ENCODE results near the gene NBR1. TPM values are rescaled to one million over a fixed set of nuclear protein-coding genes. Genes with fewer than 3 reads are reported as not detected.

NBR1 gene
- polyA plus RNA-seq (2013, experiment 1 of 2): 33.5 TPM
- polyA plus RNA-seq (2013, experiment 2 of 2): 33.0 TPM

GRCh38 chr17:43170766-43171585 is at the start of gene NBR1:
TSS of gene NBR1 (plus strand) at chr17:43171214. CDS start at chr17:43175800, 4,586 bp downstream.
- DNase-seq: peak; percentile 99
- peak within 1 kb of the TSS; percentile 80 for H4K91ac ChIP-seq (ENCODE audit: low read length)
- H3K4me3 ChIP-seq (ENCODE audit: insufficient read depth in 1 of 2, low read depth in 1 of 2, low read length in 2 of 2): peak within 1 kb of the TSS; percentile 88 to 92
- H3K4me2 ChIP-seq (ENCODE audit: low read length, poor library complexity, severe bottlenecking): peak within 1 kb of the TSS; percentile 98
- H4K8ac ChIP-seq (ENCODE audit: low read length): peak within 1 kb of the TSS; percentile 83
- peak within 1 kb of the TSS; percentile 96 for H3K27ac ChIP-seq (ENCODE audit: low read length, poor library complexity, severe bottlenecking)
- WGBS: under 1% methylated on average over 38 of the region's 41 CpGs
- H2BK12ac ChIP-seq (ENCODE audit: low read length in 2 of 2): peak within 1 kb of the TSS; percentile 50 to 72
- peak within 1 kb of the TSS; percentile 61 for H2BK120ac ChIP-seq (ENCODE audit: low read depth, low read length)
- H2AK5ac ChIP-seq (ENCODE audit: low read length, severe bottlenecking): peak within 1 kb of the TSS; percentile 90
- peaks cover 11% of the 10 kb centered on the region for H3K4me1 ChIP-seq (ENCODE audit: control insufficient read depth, insufficient read depth, low read depth, low read length)
- H3K18ac ChIP-seq (ENCODE audit: low read depth in 1 of 2, low read length in 2 of 2): peak within 1 kb of the TSS; percentile 76 to 92
- peak within 1 kb of the TSS; percentile 99 for H3K9ac ChIP-seq (ENCODE audit: low read length)
- no peak within 1 kb of the TSS for H3K23ac ChIP-seq (ENCODE audit: low read length in 2 of 2)
- peak within 1 kb of the TSS; percentile 60 for H2BK15ac ChIP-seq (ENCODE audit: low read depth, poor library complexity, severe bottlenecking)
- H3K14ac ChIP-seq (ENCODE audit: low read length in 2 of 2): no peak within 1 kb of the TSS
- peak within 1 kb of the TSS; percentile 89 to 99 for H3K4ac ChIP-seq (ENCODE audit: low read depth in 1 of 2, low read length in 2 of 2)
- H2BK5ac ChIP-seq (ENCODE audit: low read depth, low read length, poor library complexity, severe bottlenecking): peak within 1 kb of the TSS; percentile 61
- peak within 1 kb of the TSS; percentile 97 for H2AFZ ChIP-seq (ENCODE audit: low read depth, low read length)
- H3K36me3 ChIP-seq (ENCODE audit: control insufficient read depth in 1 of 2, insufficient read depth in 2 of 2, low read depth in 1 of 2, low read length in 2 of 2): peaks cover 4 to 12% of the 10 kb centered on the region in 2 experiments
- H3K9me3 ChIP-seq (ENCODE audit: control insufficient read depth, low read length): no peaks in the 10 kb centered on the region
- H3K79me1 ChIP-seq (replicated peaks; ENCODE audit: low read length, poor library complexity, severe bottlenecking): peaks cover 11% of the 10 kb centered on the region
- no peaks in the 10 kb centered on the region for H3K27me3 ChIP-seq (ENCODE audit: control insufficient read depth in 1 of 2, insufficient read depth in 1 of 2, low read length in 2 of 2)

DNA sequence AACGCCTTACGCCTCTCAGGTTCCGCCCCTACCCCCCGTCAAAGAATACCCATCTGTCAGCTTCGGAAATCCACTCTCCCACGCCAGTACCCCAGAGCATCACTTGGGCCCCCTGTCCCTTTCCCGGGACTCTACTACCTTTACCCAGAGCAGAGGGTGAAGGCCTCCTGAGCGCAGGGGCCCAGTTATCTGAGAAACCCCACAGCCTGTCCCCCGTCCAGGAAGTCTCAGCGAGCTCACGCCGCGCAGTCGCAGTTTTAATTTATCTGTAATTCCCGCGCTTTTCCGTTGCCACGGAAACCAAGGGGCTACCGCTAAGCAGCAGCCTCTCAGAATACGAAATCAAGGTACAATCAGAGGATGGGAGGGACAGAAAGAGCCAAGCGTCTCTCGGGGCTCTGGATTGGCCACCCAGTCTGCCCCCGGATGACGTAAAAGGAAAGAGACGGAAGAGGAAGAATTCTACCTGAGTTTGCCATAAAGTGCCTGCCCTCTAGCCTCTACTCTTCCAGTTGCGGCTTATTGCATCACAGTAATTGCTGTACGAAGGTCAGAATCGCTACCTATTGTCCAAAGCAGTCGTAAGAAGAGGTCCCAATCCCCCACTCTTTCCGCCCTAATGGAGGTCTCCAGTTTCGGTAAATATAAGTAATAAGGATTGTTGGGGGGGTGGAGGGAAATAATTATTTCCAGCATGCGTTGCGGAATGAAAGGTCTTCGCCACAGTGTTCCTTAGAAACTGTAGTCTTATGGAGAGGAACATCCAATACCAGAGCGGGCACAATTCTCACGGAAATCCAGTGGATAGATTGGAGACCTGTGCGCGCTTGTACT is 45.7 kb upstream of the NBR1 start, which contains the start of gene BRCA1:
Gene BRCA1 (minus strand): TSS at position 232 of the 834 bp plus-strand sequence. CDS start 1,268 bp downstream, outside the sequence.
- Histone ChIP-seq H3K23ac (ENCODE audit: low read length in 2 of 2) (no peak within 1 kb of the TSS), H3K4me3 (ENCODE audit: insufficient read depth in 1 of 2, low read depth in 1 of 2, low read length in 2 of 2) (peak within 1 kb of the TSS; percentile 61 to 89), H3K9ac (ENCODE audit: low read length) (peak within 1 kb of the TSS; percentile 88), H2BK5ac (ENCODE audit: low read depth, low read length, poor library complexity, severe bottlenecking) (no peak within 1 kb of the TSS), H3K36me3 (ENCODE audit: control insufficient read depth in 1 of 2, insufficient read depth in 2 of 2, low read depth in 1 of 2, low read length in 2 of 2) (peaks cover 6 to 18% of the 10 kb centered on the region in 2 experiments), H3K79me1 (replicated peaks; ENCODE audit: low read length, poor library complexity, severe bottlenecking) (peaks cover 31% of the 10 kb centered on the region), H3K9me3 (ENCODE audit: control insufficient read depth, low read length) (no peaks in the 10 kb centered on the region), H3K27me3 (ENCODE audit: control insufficient read depth in 1 of 2, insufficient read depth in 1 of 2, low read length in 2 of 2) (no peaks in the 10 kb centered on the region), H3K14ac (ENCODE audit: low read length in 2 of 2) (peak within 1 kb of the TSS in 1 of 2 experiments; percentile 55), H2BK120ac (ENCODE audit: low read depth, low read length) (no peak within 1 kb of the TSS), H3K4ac (ENCODE audit: low read depth in 1 of 2, low read length in 2 of 2) (peak within 1 kb of the TSS in 1 of 2 experiments; percentile 69), H3K27ac (ENCODE audit: low read length, poor library complexity, severe bottlenecking) (peak within 1 kb of the TSS; percentile 49), H2BK15ac (ENCODE audit: low read depth, poor library complexity, severe bottlenecking) (no peak within 1 kb of the TSS), H4K8ac (ENCODE audit: low read length) (peak within 1 kb of the TSS; percentile 47), H3K4me1 (ENCODE audit: control insufficient read depth, insufficient read depth, low read depth, low read length) (peaks cover 9% of the 10 kb centered on the region), H3K4me2 (ENCODE audit: low read length, poor library complexity, severe bottlenecking) (peak within 1 kb of the TSS; percentile 98), H2AFZ (ENCODE audit: low read depth, low read length) (peak within 1 kb of the TSS; percentile 88), H2BK12ac (ENCODE audit: low read length in 2 of 2) (peak within 1 kb of the TSS in 1 of 2 experiments; percentile 19), H3K18ac (ENCODE audit: low read depth in 1 of 2, low read length in 2 of 2) (peak within 1 kb of the TSS; percentile 34 to 91), H4K91ac (ENCODE audit: low read length) (peak within 1 kb of the TSS; percentile 78), H2AK5ac (ENCODE audit: low read length, severe bottlenecking) (peak within 1 kb of the TSS; percentile 57)
- DNase-seq: peak; percentile 100
- 8% methylated on average over 36 of the region's 38 CpGs for WGBS

GRCh38 chr17:43125967-43126910 is 44.8 kb upstream of the NBR1 start:
- Histone ChIP-seq H3K4ac (ENCODE audit: low read depth in 1 of 2, low read length in 2 of 2) (peak overlapping the region in 1 of 2 experiments; percentile 69), H2BK15ac (ENCODE audit: low read depth, poor library complexity, severe bottlenecking) (no peak overlapping the region), H2BK12ac (ENCODE audit: low read length in 2 of 2) (peak overlapping the region in 1 of 2 experiments; percentile 19), H3K36me3 (ENCODE audit: control insufficient read depth in 1 of 2, insufficient read depth in 2 of 2, low read depth in 1 of 2, low read length in 2 of 2) (peaks cover 6 to 18% of the 10 kb centered on the region in 2 experiments), H3K23ac (ENCODE audit: low read length in 2 of 2) (no peak overlapping the region), H3K18ac (ENCODE audit: low read depth in 1 of 2, low read length in 2 of 2) (peak overlapping the region; percentile 34 to 91), H3K4me2 (ENCODE audit: low read length, poor library complexity, severe bottlenecking) (peak overlapping the region; percentile 97), H4K91ac (ENCODE audit: low read length) (peak overlapping the region; percentile 78), H2BK120ac (ENCODE audit: low read depth, low read length) (no peak overlapping the region), H3K9ac (ENCODE audit: low read length) (peak overlapping the region; percentile 88), H4K8ac (ENCODE audit: low read length) (peak overlapping the region; percentile 64), H3K4me3 (ENCODE audit: insufficient read depth in 1 of 2, low read depth in 1 of 2, low read length in 2 of 2) (peak overlapping the region; percentile 39 to 89), H2BK5ac (ENCODE audit: low read depth, low read length, poor library complexity, severe bottlenecking) (no peak overlapping the region), H3K14ac (ENCODE audit: low read length in 2 of 2) (peak overlapping the region in 1 of 2 experiments; percentile 28), H3K27me3 (ENCODE audit: control insufficient read depth in 1 of 2, insufficient read depth in 1 of 2, low read length in 2 of 2) (no peaks in the 10 kb centered on the region), H2AFZ (ENCODE audit: low read depth, low read length) (no peak overlapping the region), H2AK5ac (ENCODE audit: low read length, severe bottlenecking) (peak overlapping the region; percentile 57), H3K4me1 (ENCODE audit: control insufficient read depth, insufficient read depth, low read depth, low read length) (peaks cover 9% of the 10 kb centered on the region), H3K79me1 (replicated peaks; ENCODE audit: low read length, poor library complexity, severe bottlenecking) (peaks cover 32% of the 10 kb centered on the region), H3K27ac (ENCODE audit: low read length, poor library complexity, severe bottlenecking) (no peak overlapping the region), H3K9me3 (ENCODE audit: control insufficient read depth, low read length) (no peaks in the 10 kb centered on the region)
- DNase-seq: no peak
- 95% methylated on average over 47 of the region's 59 CpGs for WGBS
